Measurements from ENCODE around the gene GANAB.
"Not testable (repeated sequence)": the region's sequence is repeated elsewhere in the genome, so short reads cannot be mapped to it uniquely, and the experiment has no call there.

The GANAB gene

GRCh38 chr11:62664405-62665074 is 18.1 kb upstream of the GANAB start:
- DNase-seq (ENCODE audit: extremely low spot score): no peak
- TF ChIP-seq FOXK2 (IDR thresholded peaks at IDR 0.05) (no peak), PKNOX1 (IDR thresholded peaks at IDR 0.05) (no peak), TARDBP (IDR thresholded peaks at IDR 0.05) (no peak), BHLHE40 (IDR thresholded peaks at IDR 0.05; ENCODE audit: borderline replicate concordance) (no peak), ELF4 (IDR thresholded peaks at IDR 0.05) (no peak), NFRKB (IDR thresholded peaks at IDR 0.05) (no peak), SUZ12 (IDR thresholded peaks at IDR 0.05) (no peak), ZNF384 (IDR thresholded peaks at IDR 0.05) (no peak), HDGF (IDR thresholded peaks at IDR 0.05; ENCODE audit: borderline replicate concordance) (no peak)
- ChIA-PET POLR2A (interaction anchor here (0.6 to 3.7 kb wide), 29 partner anchors 10 to 377 kb away, joined by 3 to 90 read pairs (median 5); partner anchors contain the start of genes B3GAT3, EEF1G, EML3 and GANAB), CTCF (no interaction called here)

GRCh38 chr11:62656796-62657429 is 10.5 kb upstream of the GANAB start:
- no peak for DNase-seq (ENCODE audit: extremely low spot score)
- POLR2A ChIA-PET: interaction anchor here (1.2 to 5.1 kb wide), 4 partner anchors 7 to 185 kb away, joined by 3 to 90 read pairs (median 32); partner anchors contain the start of genes C11orf98, CSKMT, GANAB and LBHD1
- TF ChIP-seq BHLHE40 (IDR thresholded peaks at IDR 0.05; ENCODE audit: borderline replicate concordance) (no peak), FOXK2 (IDR thresholded peaks at IDR 0.05) (no peak), SP1 (IDR thresholded peaks at IDR 0.05) (no peak), HDGF (IDR thresholded peaks at IDR 0.05; ENCODE audit: borderline replicate concordance) (no peak), ARNT (IDR thresholded peaks at IDR 0.05) (no peak), ZNF384 (IDR thresholded peaks at IDR 0.05) (no peak), CTBP1 (IDR thresholded peaks at IDR 0.05; ENCODE audit: borderline replicate concordance) (no peak), FOXA1 (IDR thresholded peaks at IDR 0.05) (no peak), L3MBTL2 (conservative IDR thresholded peaks at IDR 0.05) (no peak), SUZ12 (IDR thresholded peaks at IDR 0.05) (no peak), ELF4 (IDR thresholded peaks at IDR 0.05) (no peak), LEF1 (IDR thresholded peaks at IDR 0.05; ENCODE audit: borderline replicate concordance) (no peak)
- CTCF ChIA-PET: no interaction called here

- DNase-seq (ENCODE audit: extremely low spot score): no peak
- CTCF ChIA-PET: no interaction called here
- TF ChIP-seq FOXA1 (IDR thresholded peaks at IDR 0.05) (no peak), LEF1 (IDR thresholded peaks at IDR 0.05; ENCODE audit: borderline replicate concordance) (no peak), FOXM1 (IDR thresholded peaks at IDR 0.05; ENCODE audit: borderline replicate concordance) (no peak), CTBP1 (IDR thresholded peaks at IDR 0.05; ENCODE audit: borderline replicate concordance) (no peak), ELF4 (IDR thresholded peaks at IDR 0.05) (no peak), TARDBP (IDR thresholded peaks at IDR 0.05) (no peak), SUZ12 (IDR thresholded peaks at IDR 0.05) (no peak), HDGF (IDR thresholded peaks at IDR 0.05; ENCODE audit: borderline replicate concordance) (no peak), NFRKB (IDR thresholded peaks at IDR 0.05) (no peak), FOXK2 (IDR thresholded peaks at IDR 0.05) (no peak), SP1 (IDR thresholded peaks at IDR 0.05) (no peak), BHLHE40 (IDR thresholded peaks at IDR 0.05; ENCODE audit: borderline replicate concordance) (no peak), L3MBTL2 (conservative IDR thresholded peaks at IDR 0.05) (no peak), ZNF384 (IDR thresholded peaks at IDR 0.05) (no peak)
- POLR2A ChIA-PET: interaction anchor here (1.4 to 5.1 kb wide), 6 partner anchors 8 to 63 kb away, joined by 3 to 90 read pairs (median 8); partner anchors contain the start of genes B3GAT3, C11orf98, CSKMT and LBHD1
Measured at GRCh38 chr11:62654297-62654696, 7.9 kb upstream of the GANAB start.

- DNase-seq (ENCODE audit: extremely low spot score): no peak
- CTCF ChIA-PET: no interaction called here
- no peak for TF ChIP-seq ARNT (IDR thresholded peaks at IDR 0.05)
- TF ChIP-seq NFRKB (IDR thresholded peaks at IDR 0.05): no peak
- no peak for TF ChIP-seq L3MBTL2 (conservative IDR thresholded peaks at IDR 0.05)
- no peak for TF ChIP-seq ELF4 (IDR thresholded peaks at IDR 0.05)
- no peak for TF ChIP-seq TARDBP (IDR thresholded peaks at IDR 0.05)
- no peak for TF ChIP-seq ZNF384 (IDR thresholded peaks at IDR 0.05)
- no peak for TF ChIP-seq HDGF (IDR thresholded peaks at IDR 0.05; ENCODE audit: borderline replicate concordance)
- no peak for TF ChIP-seq FOXK2 (IDR thresholded peaks at IDR 0.05)
- TF ChIP-seq FOXM1 (IDR thresholded peaks at IDR 0.05; ENCODE audit: borderline replicate concordance): no peak
- TF ChIP-seq BHLHE40 (IDR thresholded peaks at IDR 0.05; ENCODE audit: borderline replicate concordance): no peak
- TF ChIP-seq LEF1 (IDR thresholded peaks at IDR 0.05; ENCODE audit: borderline replicate concordance): no peak
- TF ChIP-seq PKNOX1 (IDR thresholded peaks at IDR 0.05): no peak
- no peak for TF ChIP-seq SUZ12 (IDR thresholded peaks at IDR 0.05)
- TF ChIP-seq SP1 (IDR thresholded peaks at IDR 0.05): no peak
- no peak for TF ChIP-seq FOXA1 (IDR thresholded peaks at IDR 0.05)
- TF ChIP-seq CTBP1 (IDR thresholded peaks at IDR 0.05; ENCODE audit: borderline replicate concordance): no peak
- POLR2A ChIA-PET: interaction anchor here (0.6 to 5.1 kb wide), 29 partner anchors 8 to 234 kb away, joined by 3 to 90 read pairs (median 5); partner anchors contain the start of genes B3GAT3, C11orf98, CSKMT and HNRNPUL2
Measured at GRCh38 chr11:62652161-62653006, 6.0 kb upstream of the GANAB start.

- ChIA-PET CTCF (interaction anchor here (1.0 kb wide), 1 partner anchor 97 kb away, joined by 3 read pairs; no protein-coding TSS in a partner anchor), POLR2A (interaction anchor here (0.9 to 1.3 kb wide), 5 partner anchors 15 to 59 kb away, joined by 3 to 6 read pairs (median 5); partner anchors contain the start of genes C11orf98, CSKMT, LBHD1 and MTA2)
- not testable (repeated sequence) for DNase-seq (ENCODE audit: extremely low spot score)
Measured at GRCh38 chr11:62650283-62650682, 3.9 kb upstream of the GANAB start.

Measured in HEK293T (cell line).